GM12891 (cell line): Measurements from ENCODE around the gene BICRAL.

Experiments used
- POLR2A ChIP-seq: IDR thresholded peaks from 2 replicates; pipeline ENCODE4 v1.6.1; 2011; ENCODE audit warnings: low read depth, low read length, control low read depth
- POLR2AphosphoS5 ChIP-seq: IDR thresholded peaks from 2 replicates; pipeline ENCODE4 v1.6.1; 2011; ENCODE audit warnings: low read depth, low read length, control low read depth
- POU2F2 ChIP-seq: IDR thresholded peaks from 2 replicates; pipeline ENCODE4 v1.6.1; 2011; ENCODE audit warnings: low read depth, mild to moderate bottlenecking, control low read depth, low read length, moderate library complexity
- SPI1 ChIP-seq: IDR thresholded peaks from 2 replicates; pipeline ENCODE4 v1.6.1; 2011; ENCODE audit warnings: low read depth, low read length, control low read depth
- TAF1 ChIP-seq: IDR thresholded peaks from 2 replicates; pipeline ENCODE4 v1.6.1; 2011; ENCODE audit warnings: low read depth, low read length, control low read depth

GRCh38 chr6:42819803-42820511 is 38.1 kb downstream of the BICRAL start:
- TF ChIP-seq POLR2AphosphoS5 (no peak), POLR2A (no peak), TAF1 (no peak), POU2F2 (no peak), SPI1 (no peak)
